H1 (cell line): ENCODE measurements around the gene AVP. TPM values are rescaled to one million over a fixed set of nuclear protein-coding genes. Genes with fewer than 3 reads are reported as not detected.

ENCODE experiments used
- CTCF ChIA-PET: fragments of 300-600 bp; sonication (Branson Sonifier 250); formaldehyde crosslinking; loops from one replicate; lab custom pipeline; 2021; ENCODE audit not compliant: partially characterized antibody; lab: Charles Lee
- POLR2A ChIA-PET: fragments of 300-600 bp; sonication (Branson Sonifier 250); formaldehyde crosslinking; loops from one replicate; lab custom pipeline; 2021; ENCODE audit warnings: inconsistent platforms; ENCODE audit not compliant: partially characterized antibody; lab: Charles Lee
- DNase-seq, 2 experiments: peaks; one replicate each; pipeline versions ENCODE4 v3.0.0 to v3.0.0-alpha.2; 2010 to 2022; ENCODE audit warnings: low spot score in 2 of 2, low read depth in 1 of 2, mixed read lengths in 1 of 2
- FAIRE-seq: peaks from 2 replicates; lab custom pipeline; 2011; peaks lifted over from hg19 to GRCh38; lab: Jason Lieb, UNC
- H2AFZ ChIP-seq: 2 replicates; pipeline ENCODE4 v1.8.1; 2012; ENCODE audit warnings: low read length, inconsistent platforms
- H2AK5ac ChIP-seq: 2 replicates; pipeline ENCODE4 v1.6.1; 2013; ENCODE audit warnings: low read depth, low read length
- H2BK120ac ChIP-seq: replicated peaks from 2 replicates; pipeline ENCODE3; 2013; ENCODE audit warnings: low read depth, low read length, inconsistent platforms
- H2BK12ac ChIP-seq: 2 replicates; pipeline ENCODE4 v1.6.1; 2013; ENCODE audit warnings: low read depth, low read length
- H2BK15ac ChIP-seq: 2 replicates; pipeline ENCODE4 v1.6.1; 2013; ENCODE audit warnings: low read length
- H2BK20ac ChIP-seq: 2 replicates; pipeline ENCODE4 v1.6.1; 2013; ENCODE audit warnings: low read length
- H2BK5ac ChIP-seq: 2 replicates; pipeline ENCODE4 v1.6.1; 2013; ENCODE audit warnings: low read depth, low read length
- H3K14ac ChIP-seq: 2 replicates; pipeline ENCODE4 v1.6.1; 2013; ENCODE audit warnings: inconsistent platforms; ENCODE audit not compliant: insufficient read length
- H3K18ac ChIP-seq: 2 replicates; pipeline ENCODE4 v1.6.1; 2013; ENCODE audit warnings: low read length; ENCODE audit errors: extremely low read depth
- H3K23ac ChIP-seq: 2 replicates; pipeline ENCODE4 v1.6.1; 2013; ENCODE audit warnings: inconsistent platforms; ENCODE audit not compliant: insufficient read length
- H3K23me2 ChIP-seq: 2 replicates; pipeline ENCODE4 v1.6.1; 2013; ENCODE audit warnings: low read depth, low read length
- H3K27ac ChIP-seq: 2 replicates; pipeline ENCODE4 v1.6.1; 2011; ENCODE audit warnings: low read depth, low read length, inconsistent platforms
- H3K27me3 ChIP-seq, 4 experiments: replicated peaks in 1 of 4; 1 replicate in 1 of 4; 2 replicates in 3 of 4; pipeline versions ENCODE4 v1.6.1 to v1.8.1; 2011 to 2013; ENCODE audit warnings: low read length in 3 of 4, mild to moderate bottlenecking in 3 of 4, inconsistent platforms in 2 of 4, mixed read lengths in 2 of 4, moderate library complexity in 1 of 4; ENCODE audit not compliant: control insufficient read depth in 3 of 4, insufficient read depth in 3 of 4; ENCODE audit errors: extremely low read depth in 1 of 4
- H3K36me3 ChIP-seq, 4 experiments: 2 replicates each; pipeline versions ENCODE4 v1.6.1 to v1.8.1; 2011 to 2013; ENCODE audit warnings: mild to moderate bottlenecking in 4 of 4, low read length in 3 of 4, moderate library complexity in 2 of 4, control low read depth in 1 of 4, inconsistent platforms in 1 of 4; ENCODE audit not compliant: insufficient read depth in 4 of 4, control insufficient read depth in 2 of 4
- H3K4ac ChIP-seq: replicated peaks from 2 replicates; pipeline ENCODE3; 2013; ENCODE audit warnings: low read length, low read depth, mixed read lengths, inconsistent platforms; ENCODE audit not compliant: insufficient read length
- H3K4me1 ChIP-seq, 4 experiments: replicated peaks in 1 of 4; 1 replicate in 1 of 4; 2 replicates in 3 of 4; pipeline versions ENCODE4 v1.6.1 to v1.8.1; 2011 to 2013; ENCODE audit warnings: low read length in 3 of 4, inconsistent platforms in 2 of 4, mixed read lengths in 1 of 4; ENCODE audit not compliant: insufficient read depth in 4 of 4, control insufficient read depth in 3 of 4
- H3K4me2 ChIP-seq, 2 experiments: 2 replicates each; pipeline versions ENCODE4 v1.6.1 to v1.8.1; 2011 to 2013; ENCODE audit warnings: low read depth in 2 of 2, low read length in 2 of 2, control low read depth in 1 of 2, inconsistent platforms in 1 of 2, mild to moderate bottlenecking in 1 of 2; ENCODE audit not compliant: insufficient read depth in 1 of 2
- H3K4me3 ChIP-seq, 4 experiments: fragments of 200-600, 300-600 bp in 1 of 4; sonication (generic), shearing (Covaris generic), sonication (Bioruptor Twin) in 1 of 4; 2 replicates each; pipeline versions ENCODE4 v1.5.1 to v1.8.1; 2011 to 2016; ENCODE audit warnings: low read length in 4 of 4, low read depth in 3 of 4, control low read depth in 2 of 4, inconsistent platforms in 2 of 4, mild to moderate bottlenecking in 2 of 4, mixed read lengths in 1 of 4, moderate library complexity in 1 of 4; ENCODE audit not compliant: insufficient read depth in 2 of 4; ENCODE audit errors: extremely low read depth in 1 of 4
- H3K56ac ChIP-seq: replicated peaks from 2 replicates; pipeline ENCODE3; 2013; ENCODE audit warnings: low read depth, mild to moderate bottlenecking, mixed read lengths, low read length, inconsistent platforms; ENCODE audit not compliant: insufficient read length
- H3K79me1 ChIP-seq: 2 replicates; pipeline ENCODE4 v1.6.1; 2013; ENCODE audit warnings: low read depth, low read length, control low read depth
- H3K79me2 ChIP-seq, 2 experiments: 2 replicates each; pipeline versions ENCODE4 v1.6.1 to v1.8.1; 2012 to 2013; ENCODE audit warnings: low read length in 2 of 2, mild to moderate bottlenecking in 2 of 2, inconsistent platforms in 1 of 2; ENCODE audit not compliant: insufficient read depth in 2 of 2, control insufficient read depth in 1 of 2
- H3K9ac ChIP-seq, 4 experiments: replicated peaks in 1 of 4; 1 replicate in 1 of 4; 2 replicates in 3 of 4; pipeline versions ENCODE4 v1.6.1 to v1.8.1; 2011 to 2013; ENCODE audit warnings: low read depth in 3 of 4, low read length in 3 of 4, control low read depth in 2 of 4, mild to moderate bottlenecking in 2 of 4, moderate library complexity in 2 of 4, inconsistent platforms in 1 of 4; ENCODE audit errors: extremely low read depth in 1 of 4
- H3K9me3 ChIP-seq, 2 experiments: 2 replicates each; pipeline versions ENCODE4 v1.6.1 to v1.8.1; 2012 to 2013; ENCODE audit warnings: mild to moderate bottlenecking in 2 of 2, moderate library complexity in 2 of 2, control low read depth in 1 of 2, inconsistent platforms in 1 of 2, low read depth in 1 of 2, low read length in 1 of 2, mixed read lengths in 1 of 2; ENCODE audit not compliant: insufficient read depth in 2 of 2
- H4K20me1 ChIP-seq, 2 experiments: replicated peaks in 1 of 2; 2 replicates each; pipeline versions ENCODE3 to v1.8.1; 2011 to 2013; ENCODE audit warnings: inconsistent platforms in 2 of 2, low read length in 2 of 2, mild to moderate bottlenecking in 1 of 2; ENCODE audit not compliant: insufficient read depth in 2 of 2, control insufficient read depth in 1 of 2
- H4K5ac ChIP-seq: 2 replicates; pipeline ENCODE4 v1.6.1; 2013; ENCODE audit warnings: low read length, low read depth, mixed read lengths, inconsistent platforms; ENCODE audit not compliant: insufficient read length
- H4K8ac ChIP-seq: 2 replicates; pipeline ENCODE4 v1.8.0; 2013; ENCODE audit warnings: mild to moderate bottlenecking, moderate library complexity, low read length, inconsistent platforms; ENCODE audit not compliant: insufficient read depth; ENCODE audit errors: extremely low read depth
- H4K91ac ChIP-seq: replicated peaks from 2 replicates; pipeline ENCODE3; 2013; ENCODE audit warnings: low read length, mixed read lengths, inconsistent platforms; ENCODE audit not compliant: insufficient read length
- CHD1 ChIP-seq: IDR thresholded peaks from 2 replicates; pipeline ENCODE4 v1.6.1; 2012; ENCODE audit warnings: low read depth, low read length, improper control_type of control experiment
- HDAC2 ChIP-seq, 2 experiments: fragments of 300-600 bp in 1 of 2; sonication (generic) in 1 of 2; IDR thresholded peaks; 2 replicates each; pipeline ENCODE4 v1.6.1; 2011 to 2012; ENCODE audit warnings: low read depth in 2 of 2, low read length in 2 of 2, mild to moderate bottlenecking in 2 of 2, moderate library complexity in 2 of 2, borderline replicate concordance in 1 of 2, inconsistent platforms in 1 of 2
- RBBP5 ChIP-seq: IDR thresholded peaks from 2 replicates; pipeline ENCODE4 v1.7.1; 2012; ENCODE audit warnings: low read depth, mild to moderate bottlenecking, inconsistent platforms, low read length, moderate library complexity, borderline replicate concordance
- SP4 ChIP-seq: IDR thresholded peaks from 2 replicates; pipeline ENCODE4 v1.6.1; 2012; ENCODE audit warnings: low read length, inconsistent platforms
- TBP ChIP-seq: IDR thresholded peaks from 2 replicates; pipeline ENCODE4 v1.6.1; 2011; ENCODE audit warnings: low read depth, low read length, improper control_type of control experiment
- YY1 ChIP-seq: IDR thresholded peaks from 2 replicates; pipeline ENCODE4 v1.6.1; 2011; ENCODE audit warnings: low read depth, mild to moderate bottlenecking, low read length
- WGBS, 2 experiments: shearing (Covaris generic) in 1 of 2; methylation state at CpG; one replicate each; pipeline versions ENCODE4 v1.1.6 to v1.1.7; 2013 to 2015; ENCODE audit warnings: low lambda C conversion rate in 2 of 2, mixed read lengths in 2 of 2, inconsistent platforms in 1 of 2, low coverage in 1 of 2, missing lambda C conversion rate in 1 of 2; ENCODE audit not compliant: insufficient replicate concordance in 2 of 2, insufficient coverage in 1 of 2, insufficient read length in 1 of 2; ENCODE audit errors: extremely low coverage in 1 of 2, missing lambda C conversion rate in 1 of 2; 5-methylcytosine and 5-hydroxymethylcytosine counted together
- polyA plus RNA-seq, 7 experiments: library from polyadenylated mRNA; depleted of rRNA in 3 of 7; stranded (reverse) in 5 of 7; unstranded in 2 of 7; fragments of >200 nt in 5 of 7; fragments of 200-250 nt in 2 of 7; gene quantifications; 1 replicate in 5 of 7; 2 replicates in 1 of 7; 4 replicates in 1 of 7; pipeline versions ENCODE4 v1.2.1 to v1.2.3, GENCODE V29; 2011 to 2013; ENCODE audit warnings: missing spikeins in 2 of 7, mixed read lengths in 2 of 7
- total RNA-seq: library from RNA; stranded (reverse); fragmentation: NEBNext Ultra II Directional; extraction: Animal tissue kit (Norgen Biotek cat#: 25700); gene quantifications from 2 replicates; pipeline ENCODE4 v1.2.1, GENCODE V29; 2021
- TF ChIP-seq, protein P1 (sequence below): IDR thresholded peaks from 2 replicates; pipeline ENCODE4 v1.6.1; 2012; ENCODE audit warnings: low read length, inconsistent platforms
- TF ChIP-seq, protein P2 (sequence below): IDR thresholded peaks from 2 replicates; pipeline ENCODE4 v1.6.1; 2012; ENCODE audit warnings: inconsistent platforms

The AVP gene
- total and polyA plus RNA-seq, 2 of the 8 experiments (the other 6 are each of a cell fraction or from before 2014, with no cell fraction given) = 0.18 TPM; not detected in 1

- H2BK120ac ChIP-seq = no peak overlapping the region
- no peak overlapping the region for H2BK5ac ChIP-seq
- no peak overlapping the region for H3K27ac ChIP-seq
- no peak overlapping the region for H3K4me3 ChIP-seq
- POLR2A ChIA-PET = no interaction called here
- FAIRE-seq = no peak
- no peak overlapping the region for H3K4me2 ChIP-seq
- H3K23ac ChIP-seq = no peak overlapping the region
- H3K79me2 ChIP-seq = no peaks in the 10 kb centered on the region
- H2AFZ ChIP-seq = no peak overlapping the region
- H2BK20ac ChIP-seq = no peak overlapping the region
- H4K20me1 ChIP-seq = no peaks in the 10 kb centered on the region
- H3K18ac ChIP-seq = no peak overlapping the region
- no peaks in the 10 kb centered on the region for H3K36me3 ChIP-seq
- no peaks in the 10 kb centered on the region for H3K79me1 ChIP-seq
- no peak overlapping the region for H3K56ac ChIP-seq
- H3K27me3 ChIP-seq = peaks cover 2 to 21% (median 13%) of the 10 kb centered on the region in 4 experiments
- no peak overlapping the region for H2BK15ac ChIP-seq
- TF ChIP-seq, protein P1, sequence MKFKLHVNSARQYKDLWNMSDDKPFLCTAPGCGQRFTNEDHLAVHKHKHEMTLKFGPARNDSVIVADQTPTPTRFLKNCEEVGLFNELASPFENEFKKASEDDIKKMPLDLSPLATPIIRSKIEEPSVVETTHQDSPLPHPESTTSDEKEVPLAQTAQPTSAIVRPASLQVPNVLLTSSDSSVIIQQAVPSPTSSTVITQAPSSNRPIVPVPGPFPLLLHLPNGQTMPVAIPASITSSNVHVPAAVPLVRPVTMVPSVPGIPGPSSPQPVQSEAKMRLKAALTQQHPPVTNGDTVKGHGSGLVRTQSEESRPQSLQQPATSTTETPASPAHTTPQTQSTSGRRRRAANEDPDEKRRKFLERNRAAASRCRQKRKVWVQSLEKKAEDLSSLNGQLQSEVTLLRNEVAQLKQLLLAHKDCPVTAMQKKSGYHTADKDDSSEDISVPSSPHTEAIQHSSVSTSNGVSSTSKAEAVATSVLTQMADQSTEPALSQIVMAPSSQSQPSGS = no peak
- no peak for TF ChIP-seq SP4
- no peak for TF ChIP-seq HDAC2 (IDR thresholded peaks at IDR 0.05; ENCODE audit: borderline replicate concordance in 1 of 2, low read depth in 2 of 2, low read length in 2 of 2)
- no peak for TF ChIP-seq CHD1
- TF ChIP-seq TBP = no peak
- TF ChIP-seq RBBP5 = no peak
- TF ChIP-seq, protein P2, sequence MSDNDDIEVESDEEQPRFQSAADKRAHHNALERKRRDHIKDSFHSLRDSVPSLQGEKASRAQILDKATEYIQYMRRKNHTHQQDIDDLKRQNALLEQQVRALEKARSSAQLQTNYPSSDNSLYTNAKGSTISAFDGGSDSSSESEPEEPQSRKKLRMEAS = no peak
- no peak for TF ChIP-seq YY1
- DNase-seq = no peak
- H3K4me1 ChIP-seq = peaks cover 0 to 6% (median 2%) of the 10 kb centered on the region in 4 experiments; a peak in 2 of 7 replicates
- no peak overlapping the region for H3K4ac ChIP-seq
- H4K91ac ChIP-seq = no peak overlapping the region
- H2BK12ac ChIP-seq = no peak overlapping the region
- no peak overlapping the region for H4K8ac ChIP-seq
- no peak overlapping the region for H2AK5ac ChIP-seq
- no peak overlapping the region for H4K5ac ChIP-seq
- no peaks in the 10 kb centered on the region for H3K9me3 ChIP-seq
- H3K9ac ChIP-seq = no peak overlapping the region
- 62% methylated on average over 1 of the region's 1 CpG; no CpG with 5 or more reads in 1 of the 2 experiments for WGBS, 2 experiments
- H3K14ac ChIP-seq = no peak overlapping the region
- H3K23me2 ChIP-seq = no peaks in the 10 kb centered on the region; the same call in 1 of the 2 replicates
- CTCF ChIA-PET = interaction anchor here (1.3 to 1.5 kb wide), 3 partner anchors 10 to 14 kb away, joined by 3 to 5 read pairs (median 3); no protein-coding TSS in a partner anchor
These were observed 6.0 kb upstream of the AVP start for GRCh38 chr20:3090565-3090964.
